Vagina (tissue), 2 donors: ENCODE results near the gene KCTD6.

Experiments
- POLR2A ChIP-seq, 2 donors: fragments of 450-650 bp; IDR thresholded peaks; one replicate each; pipeline ENCODE4 v1.6.1; 2017; ENCODE audit warnings: antibody characterized with exemption in 2 of 2, mild to moderate bottlenecking in 2 of 2, moderate library complexity in 2 of 2
- TF ChIP-seq, protein P1 (sequence below), 3 experiments: fragments of 450-650 bp in 2 of 3; fragments of 200-600 bp in 1 of 3; sonication (generic) in 1 of 3; IDR thresholded peaks; one replicate each; pipeline ENCODE4 v1.5.1; 2017 to 2019; ENCODE audit warnings: antibody characterized with exemption in 3 of 3, mild to moderate bottlenecking in 2 of 3, moderate library complexity in 2 of 3

- TF ChIP-seq POLR2A (IDR thresholded peaks at IDR 0.05): no peak
- TF ChIP-seq, protein P1, sequence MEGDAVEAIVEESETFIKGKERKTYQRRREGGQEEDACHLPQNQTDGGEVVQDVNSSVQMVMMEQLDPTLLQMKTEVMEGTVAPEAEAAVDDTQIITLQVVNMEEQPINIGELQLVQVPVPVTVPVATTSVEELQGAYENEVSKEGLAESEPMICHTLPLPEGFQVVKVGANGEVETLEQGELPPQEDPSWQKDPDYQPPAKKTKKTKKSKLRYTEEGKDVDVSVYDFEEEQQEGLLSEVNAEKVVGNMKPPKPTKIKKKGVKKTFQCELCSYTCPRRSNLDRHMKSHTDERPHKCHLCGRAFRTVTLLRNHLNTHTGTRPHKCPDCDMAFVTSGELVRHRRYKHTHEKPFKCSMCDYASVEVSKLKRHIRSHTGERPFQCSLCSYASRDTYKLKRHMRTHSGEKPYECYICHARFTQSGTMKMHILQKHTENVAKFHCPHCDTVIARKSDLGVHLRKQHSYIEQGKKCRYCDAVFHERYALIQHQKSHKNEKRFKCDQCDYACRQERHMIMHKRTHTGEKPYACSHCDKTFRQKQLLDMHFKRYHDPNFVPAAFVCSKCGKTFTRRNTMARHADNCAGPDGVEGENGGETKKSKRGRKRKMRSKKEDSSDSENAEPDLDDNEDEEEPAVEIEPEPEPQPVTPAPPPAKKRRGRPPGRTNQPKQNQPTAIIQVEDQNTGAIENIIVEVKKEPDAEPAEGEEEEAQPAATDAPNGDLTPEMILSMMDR (IDR thresholded peaks at IDR 0.05): no peak
Measured at GRCh38 chr3:58452176-58452575, 39.7 kb upstream of the KCTD6 start.
